GM10847 (cell line): ENCODE data around the gene ISOC1.

Experiments used
- POLR2A ChIP-seq: IDR thresholded peaks from 2 replicates; pipeline ENCODE4 v1.6.1; 2011; ENCODE audit not compliant: insufficient read length; ENCODE audit errors: extremely low read depth

The ISOC1 gene

DNA sequence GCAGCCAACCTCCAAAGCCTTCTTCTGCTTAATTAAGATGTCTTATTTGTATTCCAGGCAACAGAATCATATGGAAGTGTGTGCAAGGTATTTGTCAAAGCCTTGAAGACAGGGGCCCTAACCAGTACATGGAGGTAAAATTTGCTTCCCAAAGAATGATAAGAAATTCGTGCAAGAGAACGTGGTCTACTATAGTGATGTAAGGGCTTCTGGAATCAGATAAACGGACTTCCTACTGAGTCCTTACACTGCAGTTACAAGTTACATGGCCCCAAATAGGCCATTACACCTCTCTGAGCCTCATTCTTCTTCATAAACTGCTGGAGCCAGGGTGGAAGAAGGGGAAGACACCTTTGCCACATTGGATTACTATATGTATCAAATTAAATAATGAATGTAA is 15.9 kb upstream of the ISOC1 start:
- TF ChIP-seq POLR2A = no peak

DNA sequence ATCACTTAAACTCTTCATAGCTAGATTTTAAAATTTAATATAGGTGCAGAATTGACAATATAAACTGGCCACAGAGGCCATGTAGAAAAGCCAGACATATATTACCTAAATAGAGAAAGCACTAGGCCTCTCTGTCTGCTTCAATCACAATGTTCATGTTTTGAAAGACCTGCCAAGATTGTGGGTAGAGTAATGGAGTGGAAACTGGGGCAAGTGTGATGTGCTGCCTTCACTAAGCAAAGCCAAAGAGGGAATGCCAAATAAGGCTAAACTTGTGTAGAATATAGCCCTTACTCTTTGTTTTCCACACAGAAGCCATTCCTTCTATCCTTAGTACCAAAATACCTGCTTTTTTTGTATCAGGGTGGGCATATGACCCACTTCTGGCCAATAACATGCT is 15.1 kb upstream of the ISOC1 start:
- no peak for TF ChIP-seq POLR2A

DNA sequence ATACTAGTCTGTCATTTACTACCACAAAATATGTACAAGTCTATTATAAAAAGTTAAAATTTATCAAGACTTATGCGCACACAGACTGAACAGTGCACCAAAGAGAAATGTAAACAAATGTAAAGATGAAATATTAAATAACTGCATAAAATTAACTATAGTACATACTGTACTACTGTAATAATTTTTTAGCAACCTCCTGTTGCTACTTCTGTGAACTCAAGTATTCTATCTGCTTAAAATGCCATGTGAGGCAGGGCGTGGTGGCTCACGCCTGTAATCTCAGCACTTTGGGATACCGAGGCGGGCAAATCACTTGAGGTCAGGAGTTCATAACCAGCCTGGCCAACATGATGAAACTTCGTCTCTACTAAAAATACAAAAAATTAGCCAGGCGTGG is 13.8 kb upstream of the ISOC1 start:
- no peak for TF ChIP-seq POLR2A

DNA sequence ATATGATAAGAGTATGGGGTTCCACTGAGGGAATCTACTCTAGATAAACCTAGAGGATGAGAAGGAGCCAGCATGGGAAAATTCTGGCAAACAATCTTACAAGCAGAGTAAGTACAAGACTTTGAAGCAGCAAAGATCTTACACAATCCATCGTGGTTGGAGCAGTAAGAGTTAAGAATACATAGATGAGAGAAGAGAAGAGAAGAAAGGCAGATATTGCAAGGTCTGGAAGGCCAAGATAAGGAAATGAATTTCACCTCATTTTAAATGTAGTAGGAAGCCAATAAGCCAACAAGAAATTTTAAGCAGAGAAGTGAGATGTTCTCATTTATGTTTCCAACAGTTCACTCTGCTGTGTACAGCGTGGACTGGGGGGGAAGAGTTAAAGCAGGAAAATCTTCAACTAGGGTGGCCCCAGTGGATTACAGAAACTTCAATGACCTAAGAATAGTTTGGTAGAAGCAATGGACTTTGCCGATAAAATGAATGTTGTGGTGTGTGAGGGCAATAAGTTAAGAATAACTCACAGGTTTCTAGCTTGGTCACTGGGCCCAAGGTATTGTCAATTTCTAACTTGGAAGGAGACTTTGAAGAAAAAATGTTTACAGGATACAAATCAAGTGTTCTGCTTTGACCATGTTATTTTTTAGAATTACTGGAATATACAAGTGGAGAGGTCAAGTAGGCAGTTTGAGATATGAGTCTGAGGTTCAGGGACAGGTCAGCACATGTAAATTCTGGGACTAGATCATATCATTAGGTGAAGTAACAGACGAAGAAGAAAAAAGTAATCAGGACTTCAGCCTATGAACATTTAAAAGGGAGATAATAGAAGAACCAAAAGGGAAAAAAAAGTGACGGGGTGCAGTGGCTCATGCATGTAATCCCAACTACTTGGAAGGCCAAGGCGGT is 12.1 kb upstream of the ISOC1 start:
- TF ChIP-seq POLR2A = no peak

DNA sequence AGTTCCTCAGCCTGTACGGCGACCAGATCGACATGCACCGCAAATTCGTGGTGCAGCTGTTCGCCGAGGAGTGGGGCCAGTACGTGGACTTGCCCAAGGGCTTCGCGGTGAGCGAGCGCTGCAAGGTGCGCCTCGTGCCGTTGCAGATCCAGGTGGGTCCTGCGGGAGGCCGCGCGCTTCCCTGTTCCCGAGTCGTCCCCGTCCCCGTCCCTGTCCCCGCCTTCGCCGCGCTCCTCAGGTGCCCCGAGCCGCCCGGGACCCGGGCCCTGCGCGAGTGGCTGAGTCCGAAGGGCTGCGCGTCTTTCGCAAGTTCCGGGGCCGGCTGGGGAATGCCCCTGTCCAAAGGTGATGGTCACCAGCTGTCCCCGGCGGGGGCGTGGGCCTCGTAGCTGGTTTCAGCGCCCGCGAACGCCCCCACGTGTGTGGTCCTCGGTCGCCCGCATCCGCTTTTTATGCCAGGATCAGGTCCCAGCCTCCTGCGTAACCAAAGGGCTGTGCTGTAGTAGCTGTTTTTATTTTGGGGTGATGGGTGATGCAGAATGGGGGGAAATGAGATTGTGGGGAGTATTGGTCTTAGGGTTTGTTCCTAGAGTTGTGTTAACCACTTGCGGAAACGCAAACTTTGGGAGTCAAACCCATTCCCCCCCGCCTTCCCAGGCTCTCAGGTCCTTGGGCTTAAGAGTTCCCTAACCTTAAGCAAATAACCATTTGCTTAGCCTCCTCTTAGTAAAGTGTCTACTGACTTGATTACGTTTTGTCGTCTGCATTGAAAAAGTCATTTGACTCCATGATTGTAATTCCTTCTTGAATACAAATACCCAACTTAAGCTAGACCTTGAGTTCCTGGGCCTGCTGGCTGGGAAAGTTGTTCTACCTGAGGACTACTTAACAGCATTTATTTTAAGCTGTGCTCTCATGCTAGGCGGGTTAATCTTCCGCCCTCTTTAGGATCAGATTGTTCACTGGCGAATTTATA is 663 bp downstream of the ISOC1 start:
- TF ChIP-seq POLR2A = no peak

DNA sequence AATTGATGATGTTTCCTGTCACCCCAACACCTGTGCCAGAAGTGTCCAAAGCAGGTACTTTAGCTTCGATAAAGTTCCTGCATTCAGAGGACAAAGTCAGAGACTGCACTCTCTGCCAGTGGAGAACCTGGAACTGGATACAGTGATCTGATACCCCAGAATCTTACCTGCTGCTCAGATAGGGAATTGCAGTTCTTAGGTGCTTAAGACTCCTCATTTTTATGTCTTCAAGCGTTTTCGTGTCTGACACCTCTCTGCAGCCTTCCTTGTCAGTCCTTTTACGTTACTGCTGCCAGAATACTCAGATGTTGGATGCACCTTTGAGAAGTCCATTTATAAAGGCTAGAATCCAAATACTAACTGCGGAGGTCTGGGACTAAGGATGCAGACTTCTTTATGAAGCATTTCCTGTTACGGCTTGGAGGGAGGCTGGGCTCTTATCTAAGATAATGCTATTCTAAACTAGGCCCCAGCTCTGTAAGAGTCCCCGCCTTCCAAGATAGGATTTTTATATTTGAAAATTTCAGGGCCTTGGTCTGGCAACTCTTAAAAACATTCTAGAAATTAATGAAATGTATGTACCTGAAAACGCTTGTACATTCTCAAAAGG is 1.9 kb downstream of the ISOC1 start:
- no peak for TF ChIP-seq POLR2A

DNA sequence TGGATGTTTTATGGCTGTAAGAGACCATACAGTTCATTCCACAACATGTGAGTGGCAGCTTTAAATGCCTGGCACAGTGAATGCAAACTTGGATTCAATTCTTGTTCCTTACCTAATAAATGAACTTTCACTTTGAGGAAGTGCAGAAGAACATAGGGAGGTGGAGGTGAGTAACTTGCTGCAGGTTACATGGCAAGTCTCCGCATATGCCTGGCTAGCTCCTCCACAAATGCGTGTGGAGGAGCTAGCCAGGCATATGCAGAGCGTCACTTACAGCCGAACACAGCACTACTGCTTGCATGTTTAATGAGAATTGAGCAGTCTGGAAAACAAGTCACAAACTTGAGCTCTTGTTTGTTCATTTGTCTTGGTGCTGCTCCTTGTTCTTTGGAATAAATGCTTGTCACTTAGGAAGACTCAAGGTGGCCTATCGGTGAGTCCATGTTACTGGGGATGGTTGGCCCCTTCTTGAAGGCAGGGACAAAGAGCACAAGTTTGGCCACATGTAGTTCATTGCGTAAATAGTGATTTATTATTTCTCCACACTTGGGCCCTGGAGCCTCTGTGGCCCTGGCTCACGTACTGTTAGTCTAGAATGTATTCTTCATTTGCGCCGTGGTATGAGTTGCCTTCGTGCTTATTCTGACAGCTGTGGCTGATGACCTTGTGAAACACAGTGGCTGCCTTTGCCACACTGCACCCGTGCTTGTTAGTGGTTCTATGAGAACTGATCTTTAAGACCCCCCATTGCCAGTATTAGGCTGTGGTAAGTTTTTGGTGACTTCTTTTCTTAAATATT is 3.1 kb downstream of the ISOC1 start:
- TF ChIP-seq POLR2A = no peak

DNA sequence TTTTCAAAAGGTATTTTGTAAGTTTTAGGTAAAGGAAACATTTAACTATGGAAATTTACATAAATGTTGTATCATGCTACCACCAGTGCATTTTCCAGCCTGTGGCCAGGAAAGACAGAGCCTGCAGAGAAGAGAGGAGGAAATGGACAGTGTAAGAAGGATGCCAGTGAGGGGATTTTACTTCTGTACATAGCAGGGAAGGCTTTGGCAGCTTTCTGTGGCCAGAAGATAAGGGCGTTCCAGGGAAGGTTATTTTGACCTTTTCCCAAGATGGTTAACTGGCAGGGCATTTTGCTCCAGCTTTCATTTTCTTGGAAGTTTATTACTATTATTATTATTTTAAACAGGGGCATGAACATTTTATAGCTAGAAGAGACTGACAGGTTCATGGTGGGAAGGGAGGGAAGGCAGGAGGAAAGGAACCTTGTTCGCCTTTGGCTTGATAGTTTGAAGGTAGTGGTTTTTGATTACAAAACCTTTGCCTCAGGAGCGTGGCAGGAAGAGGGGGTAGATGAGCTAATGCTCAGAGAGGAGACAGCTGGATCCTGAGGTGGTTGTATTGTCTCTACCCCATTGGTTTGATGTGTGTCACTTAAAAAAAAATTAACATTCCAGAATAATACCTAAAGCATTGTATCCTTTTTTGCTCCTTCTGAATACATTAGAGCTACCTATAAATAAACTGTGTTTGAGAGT is 4.1 kb downstream of the ISOC1 start:
- no peak for TF ChIP-seq POLR2A

DNA sequence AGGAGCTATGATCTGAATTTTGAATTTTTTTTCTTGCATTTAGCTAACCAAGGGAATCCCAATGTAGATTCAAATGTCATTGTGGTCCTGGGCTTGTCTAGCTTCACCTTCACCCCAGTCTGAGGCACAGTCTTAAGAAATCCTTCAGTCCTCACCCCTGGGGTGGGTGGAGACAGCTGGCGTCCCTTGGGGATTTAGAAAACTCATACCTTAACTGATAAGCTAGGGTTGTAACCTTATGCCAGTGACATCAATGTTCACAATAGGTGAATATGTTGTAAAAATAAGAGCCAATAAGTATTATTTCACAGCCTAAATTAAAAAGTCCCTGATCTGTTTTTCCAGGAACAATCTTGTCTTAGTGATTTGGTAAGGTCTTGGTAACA is 4.6 kb downstream of the ISOC1 start:
- no peak for TF ChIP-seq POLR2A

DNA sequence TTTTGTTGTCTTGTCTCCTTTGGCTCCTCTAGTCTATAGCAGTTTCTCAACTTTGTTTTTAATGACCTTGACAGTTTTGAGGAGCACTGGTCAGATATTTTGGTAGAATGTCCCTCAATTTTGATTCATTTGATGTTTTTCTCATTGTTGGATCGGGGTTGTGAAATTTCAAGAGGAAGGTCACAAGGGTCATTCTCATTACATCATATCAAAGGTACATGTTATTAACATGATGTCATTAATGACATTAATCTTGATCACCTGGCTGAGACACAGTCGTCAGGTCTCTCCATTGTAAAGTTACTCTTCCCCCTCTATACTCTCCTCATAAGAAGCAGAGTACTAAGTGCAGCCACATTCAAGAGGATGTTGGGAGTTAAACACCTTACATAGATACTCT is 7.2 kb downstream of the ISOC1 start:
- TF ChIP-seq POLR2A = no peak

DNA sequence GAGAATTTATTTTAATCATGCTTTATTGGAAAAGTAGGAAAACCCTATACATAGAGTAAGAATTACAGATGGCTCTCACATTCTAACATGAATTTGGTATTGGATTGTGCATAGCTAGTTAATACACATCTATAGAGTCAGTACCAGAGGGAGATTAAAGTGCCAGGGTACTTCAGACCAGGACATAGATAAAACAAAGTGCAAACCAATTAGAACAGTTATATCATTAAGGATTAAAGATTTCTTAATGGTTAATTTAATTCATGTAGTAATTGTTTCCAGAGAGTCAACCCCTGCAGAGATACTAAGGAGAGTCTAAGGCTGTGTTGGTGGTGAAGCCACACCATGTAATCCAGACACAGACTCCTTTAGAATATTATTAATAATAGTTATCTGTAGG is 8.8 kb downstream of the ISOC1 start:
- no peak for TF ChIP-seq POLR2A

DNA sequence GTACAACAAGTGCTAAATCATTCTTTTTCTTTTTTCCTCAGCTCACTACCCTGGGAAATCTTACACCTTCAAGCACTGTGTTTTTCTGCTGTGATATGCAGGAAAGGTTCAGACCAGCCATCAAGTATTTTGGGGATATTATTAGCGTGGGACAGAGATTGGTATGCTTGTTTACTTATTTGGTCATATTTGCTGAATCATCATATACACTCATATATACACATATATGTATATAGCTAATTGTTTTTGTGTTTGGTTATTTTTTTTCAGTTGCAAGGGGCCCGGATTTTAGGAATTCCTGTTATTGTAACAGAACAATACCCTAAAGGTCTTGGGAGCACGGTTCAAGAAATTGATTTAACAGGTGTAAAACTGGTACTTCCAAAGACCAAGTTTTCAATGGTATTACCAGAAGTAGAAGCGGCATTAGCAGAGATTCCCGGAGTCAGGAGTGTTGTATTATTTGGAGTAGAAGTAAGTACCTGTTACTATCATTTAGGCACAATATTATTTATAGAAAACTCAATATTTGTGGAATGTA is 10.4 kb downstream of the ISOC1 start:
- TF ChIP-seq POLR2A = no peak

DNA sequence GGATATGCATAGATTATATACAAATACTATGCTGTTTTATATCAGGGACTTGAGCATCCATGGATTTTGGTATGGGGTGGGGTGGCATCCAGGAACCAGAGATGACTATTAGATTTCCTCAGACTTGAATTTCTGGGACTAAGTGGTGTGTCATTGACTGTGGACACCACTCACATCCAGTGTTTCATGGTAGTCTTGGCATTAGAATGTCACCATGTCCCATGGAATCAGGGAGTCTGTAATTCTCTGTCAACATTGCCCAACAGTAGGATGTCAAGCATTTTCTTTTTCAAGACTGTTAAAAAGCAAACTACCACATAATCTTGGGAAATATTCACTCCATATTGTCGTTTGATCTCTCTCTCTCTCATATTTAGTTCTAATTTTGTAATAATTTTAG is 13.1 kb downstream of the ISOC1 start:
- no peak for TF ChIP-seq POLR2A

DNA sequence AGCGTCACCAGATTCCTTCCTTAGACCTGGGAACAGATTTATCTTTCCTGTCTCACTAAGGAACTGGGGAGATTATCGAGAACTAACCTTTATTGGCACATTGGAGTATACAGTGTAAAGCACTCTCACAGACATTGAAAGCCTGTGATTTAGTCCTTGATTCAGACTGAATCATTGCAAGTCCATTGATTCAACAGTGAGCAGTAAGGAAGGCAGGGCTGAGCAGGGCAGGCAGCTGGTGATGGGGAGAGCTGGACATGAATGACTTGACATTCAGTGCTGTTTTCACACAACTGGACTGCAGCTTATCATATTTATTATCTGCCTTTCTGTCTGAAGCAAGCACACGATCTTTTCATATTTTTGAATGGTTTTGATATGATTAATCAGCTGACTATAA is 16.2 kb downstream of the ISOC1 start:
- TF ChIP-seq POLR2A = no peak

DNA sequence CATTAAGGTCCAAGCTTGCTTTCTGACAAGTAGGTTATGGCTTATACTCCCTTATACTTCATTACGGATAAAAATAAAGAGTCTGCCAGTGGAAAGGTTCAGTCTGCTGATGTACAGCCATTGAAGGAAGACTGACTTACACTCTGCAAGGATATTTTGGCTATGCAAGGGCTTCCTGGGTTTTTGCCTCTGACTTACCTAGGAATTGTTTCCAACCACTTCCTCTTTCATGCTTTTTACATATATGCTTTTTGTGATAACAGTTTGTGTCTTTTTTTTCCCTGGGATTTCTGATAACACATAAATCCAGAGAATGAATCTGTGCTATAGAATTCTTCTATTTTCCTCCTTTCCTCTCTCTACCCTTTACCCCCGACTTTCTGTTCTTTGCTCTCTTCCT is 16.8 kb downstream of the ISOC1 start:
- TF ChIP-seq POLR2A = no peak
